ENCODE results near the gene EIPR1. TPM values are rescaled to one million over a fixed set of nuclear protein-coding genes. Genes with fewer than 3 reads are reported as not detected.

EIPR1 gene
- total RNA-seq, 1 experiment from 2014 or later = 77.2 TPM

GRCh38 chr2:3217646-3218045, 160.0 kb downstream of the EIPR1 start:
- DNase-seq (ENCODE audit: low read depth) = no peak
- in situ Hi-C loops (cut with HindIII; ENCODE audit: low pct_unique_long_range_greater_than_20kb, low sequenced_read_pairs) = no loop called here

DNA sequence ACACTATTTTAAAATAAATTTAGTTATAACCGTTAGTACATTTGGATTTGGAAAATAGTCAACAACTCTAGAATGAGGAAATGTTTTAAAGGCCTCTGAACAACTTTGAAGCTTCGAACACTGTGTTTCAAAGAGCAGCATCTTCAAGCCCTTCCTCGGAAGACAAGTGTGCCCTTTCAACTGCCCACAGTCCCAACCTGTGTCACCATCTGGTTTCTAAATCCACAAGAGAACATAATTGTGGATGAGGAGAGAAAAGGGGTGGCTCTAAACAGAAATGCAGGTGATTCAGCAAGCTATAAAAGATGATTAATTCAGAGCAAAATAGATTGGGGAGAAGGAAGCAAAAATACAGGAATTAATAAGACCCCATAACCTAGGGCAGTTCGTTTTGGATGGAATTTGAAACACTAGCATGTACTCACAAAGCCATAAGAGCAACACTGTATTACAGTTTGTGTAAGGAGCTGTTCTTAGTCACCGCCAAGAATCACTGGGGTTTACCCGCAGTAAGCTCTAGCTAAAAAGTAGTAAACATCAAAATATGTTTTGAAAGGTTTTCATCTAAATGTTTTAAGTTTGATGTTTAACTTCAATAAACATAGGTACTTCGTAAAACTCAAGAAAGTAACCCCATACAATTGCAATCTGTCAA, 160.7 kb downstream of the EIPR1 start:
- DNase-seq (ENCODE audit: low read depth) = no peak
- in situ Hi-C loops (cut with HindIII; ENCODE audit: low pct_unique_long_range_greater_than_20kb, low sequenced_read_pairs) = no loop called here

DNA sequence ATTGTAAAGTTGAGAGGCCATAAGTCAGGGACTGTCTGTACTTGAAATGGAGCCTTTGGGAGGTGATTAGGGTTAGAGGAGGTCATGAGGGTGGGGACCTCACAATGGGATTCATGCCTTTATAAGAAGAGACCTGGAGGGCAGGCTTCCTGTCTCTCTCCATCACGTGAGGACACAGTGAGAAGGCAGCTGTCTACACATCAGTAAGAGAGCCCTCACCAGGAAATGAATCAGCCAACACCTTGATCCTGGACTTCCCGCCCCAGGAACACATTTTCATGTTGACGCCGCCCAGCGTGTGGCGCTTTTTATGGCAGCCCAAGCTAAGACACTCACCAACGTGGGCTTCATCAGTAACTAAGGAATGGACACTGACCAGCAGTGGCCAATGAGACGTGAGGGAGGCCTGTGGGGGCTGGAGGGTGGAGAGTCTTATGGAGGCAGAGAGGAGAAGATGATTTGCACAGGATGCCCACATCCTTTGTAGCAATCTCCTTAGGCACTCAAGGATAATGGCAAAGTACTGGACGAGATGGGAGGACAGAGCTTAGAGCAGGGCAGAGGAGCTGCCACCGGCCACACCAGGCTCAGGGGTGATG, 162.7 kb downstream of the EIPR1 start:
- DNase-seq (ENCODE audit: low read depth) = no peak
- in situ Hi-C loops (cut with HindIII; ENCODE audit: low pct_unique_long_range_greater_than_20kb, low sequenced_read_pairs) = no loop called here

DNA sequence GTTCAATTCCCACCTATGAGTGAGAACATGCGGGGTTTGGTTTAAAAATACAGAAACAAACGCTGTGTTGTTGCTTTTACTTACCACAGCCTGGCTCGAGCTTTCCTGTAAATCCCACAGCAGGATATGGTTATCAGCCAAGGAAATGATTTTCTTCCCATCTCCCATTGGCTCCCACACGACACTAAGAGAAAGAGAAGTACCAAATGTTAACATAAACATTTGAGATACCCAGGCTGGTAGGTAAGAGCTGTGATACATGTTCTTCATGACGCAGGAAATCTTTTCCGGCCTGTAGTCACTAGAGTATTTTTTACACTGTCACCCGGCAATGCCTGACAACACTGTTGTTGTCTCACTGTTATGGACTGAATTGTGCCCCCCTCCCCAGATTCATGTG, 163.6 kb downstream of the EIPR1 start:
- no peak for DNase-seq (ENCODE audit: low read depth)
- in situ Hi-C loops (cut with HindIII; ENCODE audit: low pct_unique_long_range_greater_than_20kb, low sequenced_read_pairs) = no loop called here

DNA sequence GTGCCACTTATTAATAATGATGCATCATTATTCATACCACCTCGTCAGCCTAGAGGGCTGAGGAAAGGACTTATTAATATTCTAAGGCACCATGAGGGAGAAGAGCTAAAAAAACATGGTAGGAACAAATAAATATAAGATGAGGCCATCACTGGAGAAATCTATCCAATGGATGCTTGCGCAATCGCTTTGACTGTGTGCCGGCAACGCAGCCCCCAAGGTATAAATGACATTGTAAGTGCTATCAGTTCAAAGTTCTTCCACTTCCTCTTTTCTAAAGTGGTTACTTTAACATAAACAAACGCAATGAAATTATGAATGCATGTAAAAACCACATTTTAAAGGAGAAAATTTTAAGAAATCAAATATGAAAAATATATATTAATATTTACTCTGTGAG, 164.6 kb downstream of the EIPR1 start:
- no peak for DNase-seq (ENCODE audit: low read depth)
- in situ Hi-C loops (cut with HindIII; ENCODE audit: low pct_unique_long_range_greater_than_20kb, low sequenced_read_pairs) = no loop called here

DNA sequence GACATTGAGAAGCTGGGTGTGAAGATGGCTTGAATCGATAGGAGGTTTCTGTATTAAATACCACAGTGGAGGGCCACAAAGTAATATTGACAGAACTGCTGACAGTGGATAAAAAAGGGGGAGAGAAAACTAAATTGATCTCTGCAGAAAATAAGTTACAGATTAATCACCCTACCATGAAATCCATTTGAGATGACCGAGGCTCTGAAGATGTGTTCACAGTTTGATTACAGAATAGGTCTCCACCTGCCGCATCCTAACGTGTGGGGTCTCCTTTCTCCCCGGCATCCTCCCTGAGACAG, 165.6 kb downstream of the EIPR1 start:
- DNase-seq (ENCODE audit: low read depth) = no peak
- in situ Hi-C loops (cut with HindIII; ENCODE audit: low pct_unique_long_range_greater_than_20kb, low sequenced_read_pairs) = no loop called here

GRCh38 chr2:3211256-3212060, 166.2 kb downstream of the EIPR1 start:
- in situ Hi-C loops (cut with HindIII; ENCODE audit: low pct_unique_long_range_greater_than_20kb, low sequenced_read_pairs) = no loop called here
- DNase-seq (ENCODE audit: low read depth) = no peak

DNA sequence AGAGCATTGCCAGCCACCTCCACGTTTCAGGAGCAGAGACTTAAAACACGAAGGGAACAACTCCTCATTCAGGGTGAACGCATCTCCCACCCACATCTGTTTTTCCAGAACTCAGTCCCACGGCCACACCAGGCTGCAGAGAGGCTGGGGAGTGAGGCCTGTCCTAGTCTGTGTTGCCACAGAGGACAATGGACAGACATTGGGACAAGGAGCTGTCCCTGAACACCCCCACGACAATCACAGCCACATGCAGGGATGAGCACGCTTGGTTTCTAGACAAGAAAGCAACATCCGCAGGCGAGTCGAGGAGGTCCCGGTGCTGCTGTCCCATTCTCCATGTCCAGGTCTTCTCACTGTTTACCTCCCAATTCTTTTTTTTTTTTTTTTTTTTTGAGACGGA, 167.4 kb downstream of the EIPR1 start:
- in situ Hi-C loops (cut with HindIII; ENCODE audit: low pct_unique_long_range_greater_than_20kb, low sequenced_read_pairs) = no loop called here
- DNase-seq (ENCODE audit: low read depth) = no peak

- in situ Hi-C loops (cut with HindIII; ENCODE audit: low pct_unique_long_range_greater_than_20kb, low sequenced_read_pairs) = no loop called here
- DNase-seq (ENCODE audit: low read depth) = no peak
Measured at GRCh38 chr2:3209258-3209657, 168.4 kb downstream of the EIPR1 start.

GRCh38 chr2:3208591-3208990, 169.0 kb downstream of the EIPR1 start:
- in situ Hi-C loops (cut with HindIII; ENCODE audit: low pct_unique_long_range_greater_than_20kb, low sequenced_read_pairs) = no loop called here

DNA sequence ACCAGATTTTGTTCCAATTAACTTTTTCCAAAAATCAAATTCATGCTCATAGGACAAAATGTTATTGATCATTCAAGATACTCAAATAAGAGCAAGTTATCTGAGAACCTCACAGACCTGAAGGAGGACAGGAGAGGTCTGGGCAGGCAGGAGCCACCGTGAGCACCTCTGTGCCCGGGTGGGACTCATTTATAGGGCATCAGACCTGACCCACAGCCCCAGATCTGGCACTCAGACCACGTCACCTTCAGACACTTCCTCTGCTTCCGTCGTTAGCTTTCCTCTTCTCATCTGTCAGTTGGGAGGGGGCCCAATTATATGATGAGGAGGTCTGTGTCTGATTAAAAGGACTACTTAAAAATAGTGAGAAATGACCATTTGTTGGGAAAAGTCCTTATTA, 169.4 kb downstream of the EIPR1 start:
- in situ Hi-C loops (cut with HindIII; ENCODE audit: low pct_unique_long_range_greater_than_20kb, low sequenced_read_pairs) = no loop called here
- DNase-seq (ENCODE audit: low read depth) = no peak

More at GRCh38 chr2:3208591-3208990, 169.0 kb downstream of the EIPR1 start:
- no peak for DNase-seq (ENCODE audit: low read depth)

GRCh38 chr2:3207091-3207491, 170.5 kb downstream of the EIPR1 start:
- no peak for DNase-seq (ENCODE audit: low read depth)
- in situ Hi-C loops (cut with HindIII; ENCODE audit: low pct_unique_long_range_greater_than_20kb, low sequenced_read_pairs) = no loop called here

DNA sequence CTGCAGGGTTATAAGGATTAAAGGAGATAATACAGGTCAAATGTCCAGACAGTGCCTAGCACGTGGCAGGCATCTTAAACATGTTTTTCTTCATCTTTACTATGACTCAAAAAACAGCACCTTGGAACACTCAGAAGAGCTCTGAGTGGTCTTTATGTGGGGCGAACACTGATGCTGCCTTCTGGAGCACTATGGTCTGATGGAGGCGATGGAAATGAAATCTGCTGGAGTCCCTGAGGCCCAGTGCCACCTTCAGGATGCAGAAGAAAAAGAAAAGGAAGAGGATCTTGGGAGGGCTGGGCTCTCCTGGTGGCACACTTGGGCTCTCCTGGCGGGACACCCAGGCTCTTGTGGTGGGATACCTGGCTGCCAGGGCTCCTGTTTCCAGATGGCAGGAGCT, 171.8 kb downstream of the EIPR1 start:
- DNase-seq (ENCODE audit: low read depth) = no peak
- in situ Hi-C loops (cut with HindIII; ENCODE audit: low pct_unique_long_range_greater_than_20kb, low sequenced_read_pairs) = no loop called here

DNA sequence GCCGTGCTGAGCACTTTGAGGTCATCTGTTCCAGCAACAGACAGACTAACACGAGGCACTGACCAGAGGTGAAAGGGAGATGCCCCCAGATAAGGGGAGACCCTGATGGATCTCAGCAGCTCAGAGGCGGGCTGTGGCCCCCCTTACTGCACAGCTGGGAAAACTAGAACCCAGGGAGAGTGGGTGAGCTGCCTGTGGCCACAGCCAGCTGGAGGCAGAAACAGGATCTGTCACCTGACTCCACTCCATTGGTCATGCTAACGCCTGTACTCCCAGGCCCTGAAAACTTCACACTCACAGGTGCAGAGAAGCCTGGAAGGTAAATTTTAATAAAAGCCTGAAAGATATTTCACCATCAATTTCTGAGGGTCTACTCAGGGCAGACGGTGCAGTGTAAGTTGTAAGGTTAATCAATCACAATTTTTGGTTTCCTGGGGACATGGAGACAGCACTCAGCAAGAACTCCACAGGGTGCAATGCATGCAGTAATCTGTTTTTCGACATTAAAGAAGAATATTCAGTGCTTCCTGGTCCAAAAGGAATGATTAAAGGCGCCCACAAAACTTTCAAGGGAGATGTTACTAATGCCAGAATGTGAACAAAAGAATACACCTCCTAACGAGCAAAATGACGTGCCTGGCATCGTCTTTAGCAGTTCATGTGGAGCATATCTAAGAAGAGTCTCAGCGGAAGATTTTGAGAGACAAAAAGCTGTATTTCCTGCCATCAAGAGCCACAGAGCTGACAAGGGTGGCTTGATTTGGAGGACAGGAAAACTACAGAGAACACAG, 173.4 kb downstream of the EIPR1 start:
- in situ Hi-C loops (cut with HindIII; ENCODE audit: low pct_unique_long_range_greater_than_20kb, low sequenced_read_pairs) = no loop called here
- no peak for DNase-seq (ENCODE audit: low read depth)

DNA sequence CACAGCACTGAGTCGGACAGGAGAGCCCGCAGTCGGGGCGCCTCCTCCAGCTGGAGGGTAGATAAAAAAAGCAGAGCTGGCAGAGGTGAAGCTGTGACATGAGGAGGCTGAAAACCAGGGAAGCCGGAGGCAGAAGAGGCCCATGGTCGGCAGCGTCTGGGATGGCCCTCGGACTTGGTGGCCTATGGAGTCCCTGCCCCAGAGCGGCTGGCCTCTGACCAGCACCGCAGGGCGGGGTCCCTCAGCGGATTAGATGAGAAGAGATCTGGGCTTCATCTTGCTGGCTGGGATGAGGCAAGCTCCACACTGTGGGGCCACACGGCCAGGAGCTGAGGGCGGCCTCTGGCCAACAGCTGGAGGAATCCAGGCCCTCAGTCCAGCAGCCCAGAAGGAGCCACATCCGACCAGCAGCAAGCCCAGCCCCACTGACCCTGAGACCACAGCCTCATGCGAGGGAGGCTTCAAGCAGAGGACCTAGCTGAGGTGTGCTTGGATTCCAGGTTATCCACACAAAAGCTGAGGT, 174.1 kb downstream of the EIPR1 start:
- DNase-seq (ENCODE audit: low read depth) = no peak
- in situ Hi-C loops (cut with HindIII; ENCODE audit: low pct_unique_long_range_greater_than_20kb, low sequenced_read_pairs) = no loop called here

- in situ Hi-C loops (cut with HindIII; ENCODE audit: low pct_unique_long_range_greater_than_20kb, low sequenced_read_pairs) = no loop called here
- DNase-seq (ENCODE audit: low read depth) = no peak
Measured at GRCh38 chr2:3202926-3203325, 174.7 kb downstream of the EIPR1 start.

- no peak for DNase-seq (ENCODE audit: low read depth)
- in situ Hi-C loops (cut with HindIII; ENCODE audit: low pct_unique_long_range_greater_than_20kb, low sequenced_read_pairs) = no loop called here
Measured at GRCh38 chr2:3201281-3201680, 176.3 kb downstream of the EIPR1 start.

DNA sequence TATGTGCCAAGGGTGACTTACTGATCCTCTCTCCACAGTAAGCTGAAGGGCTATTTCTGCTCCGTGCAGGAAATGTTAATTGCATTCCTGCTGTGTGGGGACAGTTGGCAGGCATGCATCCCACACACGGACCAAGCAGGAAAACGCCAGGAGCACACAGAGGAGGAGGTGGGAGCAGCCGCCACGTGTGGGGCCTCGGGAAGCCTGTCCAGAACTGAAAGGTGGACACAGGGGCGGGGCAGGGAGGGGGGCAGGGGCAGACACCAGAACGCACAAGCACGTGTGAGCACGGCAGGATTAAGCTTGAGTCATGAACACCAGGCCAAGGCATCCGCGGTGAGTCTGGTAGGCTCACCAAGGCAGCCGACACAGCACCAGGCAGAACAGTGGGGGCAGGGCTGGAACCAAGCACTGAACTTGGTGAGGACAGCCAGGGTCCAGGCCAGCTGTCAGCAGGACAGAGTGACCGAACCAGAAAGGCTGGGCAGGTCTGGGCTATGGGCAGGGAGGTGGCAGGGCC, 177.1 kb downstream of the EIPR1 start:
- in situ Hi-C loops (cut with HindIII; ENCODE audit: low pct_unique_long_range_greater_than_20kb, low sequenced_read_pairs) = no loop called here
- DNase-seq (ENCODE audit: low read depth) = no peak

All from Caki2 (cell line).